Karpas-422 (cell line): Measurements from ENCODE around the gene CS. TPM values are rescaled to one million over a fixed set of nuclear protein-coding genes. Genes with fewer than 3 reads are reported as not detected.
"Not testable (repeated sequence)": the region's sequence is repeated elsewhere in the genome, so short reads cannot be mapped to it uniquely, and the experiment has no call there.

Experiments
- DNase-seq: peaks from one replicate; pipeline ENCODE4 v3.0.0-alpha.2; 2015
- H2AFZ ChIP-seq: fragments of 200-600 bp; sonication (generic); 2 replicates; pipeline ENCODE4 v1.6.1; 2014; ENCODE audit warnings: antibody characterized with exemption, low read length, mixed read lengths
- H3K27ac ChIP-seq: fragments of 200-600 bp; sonication (generic); 2 replicates; pipeline ENCODE4 v1.5.1; 2014; ENCODE audit warnings: mild to moderate bottlenecking, low read length, moderate library complexity
- H3K27me3 ChIP-seq: fragments of 200-600 bp; sonication (generic); 2 replicates; pipeline ENCODE4 v1.6.1; 2014; ENCODE audit warnings: low read length, mixed read lengths
- H3K36me3 ChIP-seq: fragments of 200-600 bp; sonication (generic); 2 replicates; pipeline ENCODE4 v1.6.1; 2014; ENCODE audit warnings: low read length, mixed read lengths; ENCODE audit not compliant: insufficient read depth
- H3K4me1 ChIP-seq: fragments of 200-600 bp; sonication (generic); 2 replicates; pipeline ENCODE4 v1.6.1; 2014; ENCODE audit warnings: mild to moderate bottlenecking, low read length, mixed read lengths
- H3K4me2 ChIP-seq: fragments of 200-600 bp; sonication (generic); 2 replicates; pipeline ENCODE4 v1.6.1; 2014; ENCODE audit warnings: low read length, low read depth, mild to moderate bottlenecking; ENCODE audit not compliant: poor library complexity, severe bottlenecking
- H3K4me3 ChIP-seq: fragments of 200-600 bp; sonication (generic); 2 replicates; pipeline ENCODE4 v1.5.1; 2014; ENCODE audit warnings: mild to moderate bottlenecking, antibody characterized with exemption, low read length, mixed read lengths
- H3K79me2 ChIP-seq: fragments of 200-600 bp; sonication (generic); 2 replicates; pipeline ENCODE4 v1.6.1; 2014; ENCODE audit warnings: mild to moderate bottlenecking, low read length, mixed read lengths
- H3K9ac ChIP-seq: fragments of 200-600 bp; sonication (generic); 2 replicates; pipeline ENCODE4 v1.6.0; 2014; ENCODE audit warnings: low read length
- H3K9me2 ChIP-seq: fragments of 200-600 bp; sonication (generic), shearing (Covaris generic); replicated peaks from 2 replicates; pipeline ENCODE4 v1.6.0; 2014; ENCODE audit warnings: mild to moderate bottlenecking, low read length, moderate library complexity; ENCODE audit not compliant: insufficient read depth
- H3K9me3 ChIP-seq: fragments of 300-700, 200-600 bp; sonication (generic); 2 replicates; pipeline ENCODE4 v1.6.1; 2014; ENCODE audit warnings: low read length, mixed read lengths
- H4K20me1 ChIP-seq: fragments of 200-600 bp; sonication (generic); 2 replicates; pipeline ENCODE4 v1.6.1; 2014; ENCODE audit warnings: mild to moderate bottlenecking, antibody characterized with exemption, low read length, low read depth; ENCODE audit not compliant: insufficient read depth
- total RNA-seq: library from RNA; depleted of rRNA; stranded (reverse); fragments of >200 nt; shearing (Covaris generic); gene quantifications from 2 replicates; pipeline ENCODE4 v1.2.3, GENCODE V29; 2014; ENCODE audit warnings: low replicate concordance

Gene CS
- total RNA-seq, 1 experiment from 2014 or later: 158 TPM

DNA sequence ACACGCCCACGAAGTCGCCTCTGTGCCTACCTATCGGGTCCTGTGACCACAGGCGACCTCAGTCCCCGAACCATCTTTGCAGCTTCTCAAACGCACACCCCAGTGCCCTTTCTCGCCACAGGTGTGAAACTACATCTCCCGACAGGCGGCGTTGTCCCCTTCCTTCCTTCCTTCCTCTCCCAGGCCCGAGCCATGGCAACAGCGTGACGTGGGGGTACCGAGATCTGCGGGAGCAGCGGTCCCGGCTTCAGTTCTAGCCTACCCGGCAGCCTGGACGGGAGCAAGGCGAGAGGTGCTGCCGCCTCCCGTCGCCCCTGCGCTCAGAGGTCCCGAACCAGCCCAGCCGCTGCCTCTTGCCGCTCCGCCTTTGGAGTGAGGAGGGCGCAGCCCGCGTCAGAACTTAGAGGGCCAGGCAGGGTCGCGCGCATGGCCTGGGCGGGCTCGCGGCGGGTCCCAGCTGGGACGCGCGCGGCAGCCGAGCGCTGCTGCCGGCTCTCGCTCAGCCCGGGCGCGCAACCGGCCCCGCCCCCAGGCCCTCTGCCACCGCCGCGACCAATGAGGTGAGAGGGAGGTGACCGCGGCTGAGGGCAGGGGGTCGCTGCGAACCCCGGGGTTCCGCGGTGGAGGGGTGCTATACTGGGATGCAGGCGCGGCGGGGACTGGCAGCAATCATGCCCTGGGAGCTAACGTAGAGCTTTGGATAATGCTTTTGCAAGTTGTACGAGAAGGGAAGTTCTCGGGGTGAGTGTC, 33.3 kb downstream of the CS start, which contains the start of gene COQ10A:
Gene COQ10A (plus strand): TSS at position 250 of the 750 bp plus-strand sequence. CDS start 177 bp downstream, at position 427.
- H3K4me2 ChIP-seq: peak within 1 kb of the TSS; percentile 97
- peak within 1 kb of the TSS; percentile 89 for H3K9ac ChIP-seq
- no peaks in the 10 kb centered on the region for H3K9me3 ChIP-seq
- peak within 1 kb of the TSS; percentile 71 for H3K27ac ChIP-seq
- peak within 1 kb of the TSS; percentile 64 for H2AFZ ChIP-seq
- H3K79me2 ChIP-seq: peaks cover 8% of the 10 kb centered on the region
- H3K36me3 ChIP-seq: peaks cover 4% of the 10 kb centered on the region; the same call in 1 of the 2 replicates
- peaks cover 18% of the 10 kb centered on the region for H3K4me1 ChIP-seq
- no peaks in the 10 kb centered on the region for H3K9me2 ChIP-seq
- H3K4me3 ChIP-seq: peak within 1 kb of the TSS; percentile 86
- peak; percentile 95 for DNase-seq
- H4K20me1 ChIP-seq: no peaks in the 10 kb centered on the region
- no peaks in the 10 kb centered on the region for H3K27me3 ChIP-seq

DNA sequence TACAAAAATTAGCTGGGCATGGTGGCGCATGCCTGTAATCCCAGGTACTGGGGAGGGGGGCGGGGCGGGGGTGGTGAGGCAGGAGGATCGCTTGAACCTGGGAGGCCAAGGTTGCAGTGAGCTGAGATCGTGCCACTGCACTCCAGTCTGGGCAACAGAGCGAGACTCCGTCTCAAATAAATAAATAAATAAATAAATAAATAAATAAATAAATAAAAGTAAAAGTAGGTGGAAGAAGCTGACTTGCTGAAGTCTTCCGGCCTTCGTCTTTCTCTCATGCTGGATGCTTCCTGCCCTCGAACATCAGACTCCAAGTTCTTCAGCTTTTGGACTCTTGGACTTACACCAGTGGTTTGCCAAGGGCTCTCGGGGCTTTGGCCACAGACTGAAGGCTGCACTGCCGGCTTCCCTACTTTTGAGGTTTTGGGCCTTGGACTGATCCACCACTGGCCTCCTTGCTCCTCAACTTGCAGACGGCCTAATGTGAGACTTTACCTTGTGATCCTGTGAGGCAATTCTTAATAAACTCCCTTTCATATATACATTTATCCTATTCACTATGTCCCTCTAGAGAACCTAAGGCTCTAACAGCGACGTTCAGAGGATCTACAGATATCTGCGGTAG, 34.0 kb downstream of the CS start:
- H3K36me3 ChIP-seq, H4K20me1 ChIP-seq, H3K27me3 ChIP-seq, H3K79me2 ChIP-seq, H3K9me3 ChIP-seq, H3K9me2 ChIP-seq, DNase-seq: not testable (repeated sequence)
- peaks cover 18% of the 10 kb centered on the region for H3K4me1 ChIP-seq
- H3K27ac ChIP-seq: peak overlapping the region; percentile 71
- peak overlapping the region; percentile 64 for H2AFZ ChIP-seq
- peak overlapping the region; percentile 97 for H3K4me2 ChIP-seq
- H3K4me3 ChIP-seq: peak overlapping the region; percentile 86
- H3K9ac ChIP-seq: peak overlapping the region; percentile 89

DNA sequence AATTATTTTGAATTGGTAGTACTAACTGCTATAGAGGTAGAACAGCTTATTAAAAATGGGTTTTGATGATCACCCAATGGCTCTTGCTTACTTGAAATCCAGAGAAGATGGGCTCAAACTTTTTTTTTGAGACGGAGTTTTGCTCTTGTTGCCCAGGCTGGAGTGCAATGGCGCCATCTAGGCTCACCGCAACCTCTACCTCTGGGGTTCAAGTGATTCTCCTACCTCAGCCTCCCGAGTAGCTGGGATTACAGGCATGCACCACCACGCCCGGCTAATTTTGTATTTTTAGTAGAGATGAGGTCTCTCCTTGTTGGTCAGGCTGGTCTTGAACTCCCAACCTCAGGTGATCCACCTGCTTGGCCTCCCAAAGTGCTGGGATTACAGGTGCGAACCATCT, 37.2 kb downstream of the CS start:
- H3K4me3 ChIP-seq: not testable (repeated sequence)

DNA sequence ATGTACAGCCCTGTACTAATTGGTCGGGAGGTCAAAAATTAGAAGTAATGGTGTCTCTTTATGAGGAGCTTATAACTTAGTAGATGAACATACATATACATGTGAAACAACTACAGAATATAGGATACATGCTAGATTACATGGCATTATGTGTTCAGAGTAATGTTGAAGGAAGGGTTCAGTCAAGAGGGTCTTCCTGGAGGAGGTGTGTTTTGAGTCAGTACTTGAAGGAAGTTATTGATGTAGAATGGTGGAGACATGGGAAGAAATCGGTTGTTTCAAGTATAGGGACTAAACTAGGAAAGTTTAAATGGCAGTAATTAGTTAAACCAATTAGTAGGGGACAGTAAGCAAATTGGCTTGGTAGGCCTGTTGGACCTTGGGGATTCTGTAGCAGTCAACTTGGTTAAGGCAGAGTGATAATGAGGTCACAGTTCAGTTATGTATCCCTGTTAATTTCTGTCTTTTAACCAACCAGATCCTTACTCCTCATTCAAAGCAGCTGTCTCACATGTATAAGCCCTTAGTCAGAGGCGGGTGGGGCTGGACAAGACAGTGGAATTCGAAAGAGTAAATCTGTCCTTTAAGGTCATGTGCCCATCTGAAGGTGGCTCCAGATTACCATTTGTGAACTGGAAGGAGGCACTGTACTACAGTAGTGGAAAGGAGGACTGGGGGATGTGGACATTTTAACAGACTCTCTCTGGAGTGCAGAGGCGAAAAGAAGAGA, 38.5 kb downstream of the CS start:
- H3K9me3 ChIP-seq: no peaks in the 10 kb centered on the region
- no peaks in the 10 kb centered on the region for H3K9me2 ChIP-seq
- H3K27me3 ChIP-seq: no peaks in the 10 kb centered on the region
- peaks cover 14% of the 10 kb centered on the region for H3K79me2 ChIP-seq
- DNase-seq: no peak
- H3K9ac ChIP-seq: no peak overlapping the region
- no peak overlapping the region for H2AFZ ChIP-seq
- H3K4me2 ChIP-seq: no peak overlapping the region
- H3K4me3 ChIP-seq: no peak overlapping the region
- H3K36me3 ChIP-seq: no peaks in the 10 kb centered on the region
- H3K4me1 ChIP-seq: peaks cover 22% of the 10 kb centered on the region
- no peak overlapping the region for H3K27ac ChIP-seq
- H4K20me1 ChIP-seq: no peaks in the 10 kb centered on the region

More for the DNA sequence above, 37.2 kb downstream of the CS start:
- not testable (repeated sequence) for H3K4me2 ChIP-seq, H3K27ac ChIP-seq, DNase-seq, H3K36me3 ChIP-seq, H3K27me3 ChIP-seq, H3K9me3 ChIP-seq, H3K9ac ChIP-seq, H3K79me2 ChIP-seq, H4K20me1 ChIP-seq, H3K9me2 ChIP-seq, H2AFZ ChIP-seq
- peaks cover 22% of the 10 kb centered on the region for H3K4me1 ChIP-seq

DNA sequence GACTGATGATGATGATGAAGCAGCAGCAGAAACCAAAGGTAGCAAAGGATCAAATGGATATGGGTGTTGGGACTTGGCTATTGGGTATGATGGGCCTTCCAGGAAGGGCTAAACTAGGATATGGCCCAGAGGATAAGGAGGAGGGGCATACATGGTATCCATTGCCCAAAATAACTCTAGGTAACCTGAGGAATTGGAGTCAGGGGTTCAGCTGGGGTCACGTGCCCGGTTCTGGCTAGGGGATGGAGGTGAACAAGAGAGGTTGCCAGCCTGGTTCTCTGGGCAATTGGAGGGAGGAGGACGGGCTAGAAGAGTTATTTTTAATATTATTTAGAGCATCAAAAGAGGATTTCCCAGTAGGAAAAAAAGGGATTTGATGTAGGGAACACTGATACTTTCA, 39.2 kb downstream of the CS start:
- Histone ChIP-seq H3K9me2 (no peaks in the 10 kb centered on the region), H3K27me3 (no peaks in the 10 kb centered on the region), H3K4me1 (peaks cover 22% of the 10 kb centered on the region), H3K4me3 (no peak overlapping the region), H3K9me3 (no peaks in the 10 kb centered on the region), H3K79me2 (peaks cover 22% of the 10 kb centered on the region), H3K4me2 (no peak overlapping the region), H2AFZ (no peak overlapping the region), H3K9ac (no peak overlapping the region), H4K20me1 (no peaks in the 10 kb centered on the region), H3K36me3 (0 out of 2 replicates have a peak, but pooled peaks cover 2% of the 10 kb centered on the region), H3K27ac (no peak overlapping the region)
- no peak for DNase-seq

DNA sequence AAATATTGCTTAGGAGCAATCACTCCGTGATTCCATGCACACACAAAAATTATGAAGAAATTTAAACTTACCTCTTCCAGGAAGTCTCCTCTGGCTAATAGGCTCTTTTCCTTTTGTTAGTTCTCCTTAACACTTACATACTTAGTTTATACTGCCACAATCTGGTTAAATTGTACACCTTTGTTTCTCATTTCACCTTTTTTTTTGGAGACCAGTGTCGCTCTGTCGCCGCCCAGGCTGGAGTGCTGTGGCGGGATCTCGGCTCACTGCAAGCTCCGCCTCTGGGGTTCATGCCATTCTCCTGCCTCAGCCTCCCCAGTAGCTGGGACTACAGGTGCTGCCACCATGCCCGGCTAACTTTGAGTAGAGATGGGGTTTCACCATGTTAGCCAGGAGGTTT, 39.8 kb downstream of the CS start:
- no peak for DNase-seq
- H4K20me1 ChIP-seq: no peaks in the 10 kb centered on the region
- peaks cover 18% of the 10 kb centered on the region for H3K4me1 ChIP-seq
- no peaks in the 10 kb centered on the region for H3K27me3 ChIP-seq
- no peak overlapping the region for H3K27ac ChIP-seq
- H2AFZ ChIP-seq: no peak overlapping the region
- no peak overlapping the region for H3K4me3 ChIP-seq
- H3K9me2 ChIP-seq: no peaks in the 10 kb centered on the region
- no peaks in the 10 kb centered on the region for H3K9me3 ChIP-seq
- H3K36me3 ChIP-seq: 0 out of 2 replicates have a peak, but pooled peaks cover 8% of the 10 kb centered on the region
- H3K79me2 ChIP-seq: peaks cover 22% of the 10 kb centered on the region
- no peak overlapping the region for H3K4me2 ChIP-seq
- no peak overlapping the region for H3K9ac ChIP-seq

DNA sequence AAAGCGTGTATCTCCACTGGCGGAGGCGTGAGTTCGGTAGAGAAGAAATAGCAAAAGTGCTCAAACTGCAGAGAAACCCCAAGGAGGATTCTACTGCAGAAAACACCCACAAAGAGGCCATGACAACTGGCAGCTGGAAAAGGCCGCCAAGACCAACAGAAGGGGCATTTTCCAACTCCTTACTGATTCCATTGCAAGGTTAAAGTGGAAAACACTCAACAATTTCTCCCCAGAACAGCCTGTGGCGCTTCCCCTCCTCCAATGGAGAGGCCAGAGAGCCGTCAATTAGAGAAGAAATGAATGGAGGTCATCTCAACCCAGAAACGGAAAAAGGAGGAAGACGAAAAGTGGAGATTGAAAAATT, 41.3 kb downstream of the CS start:
- Histone ChIP-seq H3K4me3 (peak overlapping the region; percentile 97), H4K20me1 (no peaks in the 10 kb centered on the region), H3K9ac (peak overlapping the region; percentile 96), H3K27me3 (no peaks in the 10 kb centered on the region), H3K4me1 (peaks cover 18% of the 10 kb centered on the region), H3K9me2 (no peaks in the 10 kb centered on the region), H2AFZ (peak overlapping the region; percentile 95), H3K9me3 (no peaks in the 10 kb centered on the region), H3K79me2 (peaks cover 22% of the 10 kb centered on the region), H3K27ac (no peak overlapping the region), H3K4me2 (peak overlapping the region; percentile 97), H3K36me3 (peaks cover 20% of the 10 kb centered on the region; the same call in 1 of the 2 replicates)
- no peak for DNase-seq
